H1 (cell line): ENCODE measurements around the gene BNIP5. TPM values are rescaled to one million over a fixed set of nuclear protein-coding genes. Genes with fewer than 3 reads are reported as not detected.

ENCODE experiments used
- CTCF ChIA-PET: fragments of 300-600 bp; sonication (Branson Sonifier 250); formaldehyde crosslinking; loops from one replicate; lab custom pipeline; 2021; ENCODE audit not compliant: partially characterized antibody; lab: Charles Lee
- POLR2A ChIA-PET: fragments of 300-600 bp; sonication (Branson Sonifier 250); formaldehyde crosslinking; loops from one replicate; lab custom pipeline; 2021; ENCODE audit warnings: inconsistent platforms; ENCODE audit not compliant: partially characterized antibody; lab: Charles Lee
- DNase-seq, 2 experiments: peaks; one replicate each; pipeline versions ENCODE4 v3.0.0 to v3.0.0-alpha.2; 2010 to 2022; ENCODE audit warnings: low spot score in 2 of 2, low read depth in 1 of 2, mixed read lengths in 1 of 2
- FAIRE-seq: peaks from 2 replicates; lab custom pipeline; 2011; peaks lifted over from hg19 to GRCh38; lab: Jason Lieb, UNC
- H2AFZ ChIP-seq: 2 replicates; pipeline ENCODE4 v1.8.1; 2012; ENCODE audit warnings: low read length, inconsistent platforms
- H2AK5ac ChIP-seq: 2 replicates; pipeline ENCODE4 v1.6.1; 2013; ENCODE audit warnings: low read depth, low read length
- H2BK120ac ChIP-seq: replicated peaks from 2 replicates; pipeline ENCODE3; 2013; ENCODE audit warnings: low read depth, low read length, inconsistent platforms
- H2BK12ac ChIP-seq: 2 replicates; pipeline ENCODE4 v1.6.1; 2013; ENCODE audit warnings: low read depth, low read length
- H2BK15ac ChIP-seq: 2 replicates; pipeline ENCODE4 v1.6.1; 2013; ENCODE audit warnings: low read length
- H2BK20ac ChIP-seq: 2 replicates; pipeline ENCODE4 v1.6.1; 2013; ENCODE audit warnings: low read length
- H2BK5ac ChIP-seq: 2 replicates; pipeline ENCODE4 v1.6.1; 2013; ENCODE audit warnings: low read depth, low read length
- H3K14ac ChIP-seq: 2 replicates; pipeline ENCODE4 v1.6.1; 2013; ENCODE audit warnings: inconsistent platforms; ENCODE audit not compliant: insufficient read length
- H3K18ac ChIP-seq: 2 replicates; pipeline ENCODE4 v1.6.1; 2013; ENCODE audit warnings: low read length; ENCODE audit errors: extremely low read depth
- H3K23ac ChIP-seq: 2 replicates; pipeline ENCODE4 v1.6.1; 2013; ENCODE audit warnings: inconsistent platforms; ENCODE audit not compliant: insufficient read length
- H3K23me2 ChIP-seq: 2 replicates; pipeline ENCODE4 v1.6.1; 2013; ENCODE audit warnings: low read depth, low read length
- H3K27ac ChIP-seq: 2 replicates; pipeline ENCODE4 v1.6.1; 2011; ENCODE audit warnings: low read depth, low read length, inconsistent platforms
- H3K27me3 ChIP-seq, 4 experiments: replicated peaks in 1 of 4; 1 replicate in 1 of 4; 2 replicates in 3 of 4; pipeline versions ENCODE4 v1.6.1 to v1.8.1; 2011 to 2013; ENCODE audit warnings: low read length in 3 of 4, mild to moderate bottlenecking in 3 of 4, inconsistent platforms in 2 of 4, mixed read lengths in 2 of 4, moderate library complexity in 1 of 4; ENCODE audit not compliant: control insufficient read depth in 3 of 4, insufficient read depth in 3 of 4; ENCODE audit errors: extremely low read depth in 1 of 4
- H3K36me3 ChIP-seq, 4 experiments: 2 replicates each; pipeline versions ENCODE4 v1.6.1 to v1.8.1; 2011 to 2013; ENCODE audit warnings: mild to moderate bottlenecking in 4 of 4, low read length in 3 of 4, moderate library complexity in 2 of 4, control low read depth in 1 of 4, inconsistent platforms in 1 of 4; ENCODE audit not compliant: insufficient read depth in 4 of 4, control insufficient read depth in 2 of 4
- H3K4ac ChIP-seq: replicated peaks from 2 replicates; pipeline ENCODE3; 2013; ENCODE audit warnings: low read length, low read depth, mixed read lengths, inconsistent platforms; ENCODE audit not compliant: insufficient read length
- H3K4me1 ChIP-seq, 4 experiments: replicated peaks in 1 of 4; 1 replicate in 1 of 4; 2 replicates in 3 of 4; pipeline versions ENCODE4 v1.6.1 to v1.8.1; 2011 to 2013; ENCODE audit warnings: low read length in 3 of 4, inconsistent platforms in 2 of 4, mixed read lengths in 1 of 4; ENCODE audit not compliant: insufficient read depth in 4 of 4, control insufficient read depth in 3 of 4
- H3K4me2 ChIP-seq, 2 experiments: 2 replicates each; pipeline versions ENCODE4 v1.6.1 to v1.8.1; 2011 to 2013; ENCODE audit warnings: low read depth in 2 of 2, low read length in 2 of 2, control low read depth in 1 of 2, inconsistent platforms in 1 of 2, mild to moderate bottlenecking in 1 of 2; ENCODE audit not compliant: insufficient read depth in 1 of 2
- H3K4me3 ChIP-seq, 4 experiments: fragments of 200-600, 300-600 bp in 1 of 4; sonication (generic), shearing (Covaris generic), sonication (Bioruptor Twin) in 1 of 4; 2 replicates each; pipeline versions ENCODE4 v1.5.1 to v1.8.1; 2011 to 2016; ENCODE audit warnings: low read length in 4 of 4, low read depth in 3 of 4, control low read depth in 2 of 4, inconsistent platforms in 2 of 4, mild to moderate bottlenecking in 2 of 4, mixed read lengths in 1 of 4, moderate library complexity in 1 of 4; ENCODE audit not compliant: insufficient read depth in 2 of 4; ENCODE audit errors: extremely low read depth in 1 of 4
- H3K56ac ChIP-seq: replicated peaks from 2 replicates; pipeline ENCODE3; 2013; ENCODE audit warnings: low read depth, mild to moderate bottlenecking, mixed read lengths, low read length, inconsistent platforms; ENCODE audit not compliant: insufficient read length
- H3K79me1 ChIP-seq: 2 replicates; pipeline ENCODE4 v1.6.1; 2013; ENCODE audit warnings: low read depth, low read length, control low read depth
- H3K79me2 ChIP-seq, 2 experiments: 2 replicates each; pipeline versions ENCODE4 v1.6.1 to v1.8.1; 2012 to 2013; ENCODE audit warnings: low read length in 2 of 2, mild to moderate bottlenecking in 2 of 2, inconsistent platforms in 1 of 2; ENCODE audit not compliant: insufficient read depth in 2 of 2, control insufficient read depth in 1 of 2
- H3K9ac ChIP-seq, 4 experiments: replicated peaks in 1 of 4; 1 replicate in 1 of 4; 2 replicates in 3 of 4; pipeline versions ENCODE4 v1.6.1 to v1.8.1; 2011 to 2013; ENCODE audit warnings: low read depth in 3 of 4, low read length in 3 of 4, control low read depth in 2 of 4, mild to moderate bottlenecking in 2 of 4, moderate library complexity in 2 of 4, inconsistent platforms in 1 of 4; ENCODE audit errors: extremely low read depth in 1 of 4
- H3K9me3 ChIP-seq, 2 experiments: 2 replicates each; pipeline versions ENCODE4 v1.6.1 to v1.8.1; 2012 to 2013; ENCODE audit warnings: mild to moderate bottlenecking in 2 of 2, moderate library complexity in 2 of 2, control low read depth in 1 of 2, inconsistent platforms in 1 of 2, low read depth in 1 of 2, low read length in 1 of 2, mixed read lengths in 1 of 2; ENCODE audit not compliant: insufficient read depth in 2 of 2
- H4K20me1 ChIP-seq, 2 experiments: replicated peaks in 1 of 2; 2 replicates each; pipeline versions ENCODE3 to v1.8.1; 2011 to 2013; ENCODE audit warnings: inconsistent platforms in 2 of 2, low read length in 2 of 2, mild to moderate bottlenecking in 1 of 2; ENCODE audit not compliant: insufficient read depth in 2 of 2, control insufficient read depth in 1 of 2
- H4K5ac ChIP-seq: 2 replicates; pipeline ENCODE4 v1.6.1; 2013; ENCODE audit warnings: low read length, low read depth, mixed read lengths, inconsistent platforms; ENCODE audit not compliant: insufficient read length
- H4K8ac ChIP-seq: 2 replicates; pipeline ENCODE4 v1.8.0; 2013; ENCODE audit warnings: mild to moderate bottlenecking, moderate library complexity, low read length, inconsistent platforms; ENCODE audit not compliant: insufficient read depth; ENCODE audit errors: extremely low read depth
- H4K91ac ChIP-seq: replicated peaks from 2 replicates; pipeline ENCODE3; 2013; ENCODE audit warnings: low read length, mixed read lengths, inconsistent platforms; ENCODE audit not compliant: insufficient read length
- JUN ChIP-seq: IDR thresholded peaks from 2 replicates; pipeline ENCODE4 v1.6.1; 2011; ENCODE audit warnings: low read depth, mild to moderate bottlenecking, improper control_type of control experiment, low read length
- WGBS, 2 experiments: shearing (Covaris generic) in 1 of 2; methylation state at CpG; one replicate each; pipeline versions ENCODE4 v1.1.6 to v1.1.7; 2013 to 2015; ENCODE audit warnings: low lambda C conversion rate in 2 of 2, mixed read lengths in 2 of 2, inconsistent platforms in 1 of 2, low coverage in 1 of 2, missing lambda C conversion rate in 1 of 2; ENCODE audit not compliant: insufficient replicate concordance in 2 of 2, insufficient coverage in 1 of 2, insufficient read length in 1 of 2; ENCODE audit errors: extremely low coverage in 1 of 2, missing lambda C conversion rate in 1 of 2; 5-methylcytosine and 5-hydroxymethylcytosine counted together
- polyA plus RNA-seq, 7 experiments: library from polyadenylated mRNA; depleted of rRNA in 3 of 7; stranded (reverse) in 5 of 7; unstranded in 2 of 7; fragments of >200 nt in 5 of 7; fragments of 200-250 nt in 2 of 7; gene quantifications; 1 replicate in 5 of 7; 2 replicates in 1 of 7; 4 replicates in 1 of 7; pipeline versions ENCODE4 v1.2.1 to v1.2.3, GENCODE V29; 2011 to 2013; ENCODE audit warnings: missing spikeins in 2 of 7, mixed read lengths in 2 of 7
- total RNA-seq: library from RNA; stranded (reverse); fragmentation: NEBNext Ultra II Directional; extraction: Animal tissue kit (Norgen Biotek cat#: 25700); gene quantifications from 2 replicates; pipeline ENCODE4 v1.2.1, GENCODE V29; 2021
- TF ChIP-seq, protein P1 (sequence below): IDR thresholded peaks from 2 replicates; pipeline ENCODE4 v1.6.1; 2012; ENCODE audit warnings: inconsistent platforms
- TF ChIP-seq, protein P2 (sequence below): IDR thresholded peaks from 2 replicates; pipeline ENCODE4 v1.6.1; 2012; ENCODE audit warnings: inconsistent platforms

BNIP5 gene
- total and polyA plus RNA-seq, 2 of the 8 experiments (the other 6 are each of a cell fraction or from before 2014, with no cell fraction given): not detected

DNA sequence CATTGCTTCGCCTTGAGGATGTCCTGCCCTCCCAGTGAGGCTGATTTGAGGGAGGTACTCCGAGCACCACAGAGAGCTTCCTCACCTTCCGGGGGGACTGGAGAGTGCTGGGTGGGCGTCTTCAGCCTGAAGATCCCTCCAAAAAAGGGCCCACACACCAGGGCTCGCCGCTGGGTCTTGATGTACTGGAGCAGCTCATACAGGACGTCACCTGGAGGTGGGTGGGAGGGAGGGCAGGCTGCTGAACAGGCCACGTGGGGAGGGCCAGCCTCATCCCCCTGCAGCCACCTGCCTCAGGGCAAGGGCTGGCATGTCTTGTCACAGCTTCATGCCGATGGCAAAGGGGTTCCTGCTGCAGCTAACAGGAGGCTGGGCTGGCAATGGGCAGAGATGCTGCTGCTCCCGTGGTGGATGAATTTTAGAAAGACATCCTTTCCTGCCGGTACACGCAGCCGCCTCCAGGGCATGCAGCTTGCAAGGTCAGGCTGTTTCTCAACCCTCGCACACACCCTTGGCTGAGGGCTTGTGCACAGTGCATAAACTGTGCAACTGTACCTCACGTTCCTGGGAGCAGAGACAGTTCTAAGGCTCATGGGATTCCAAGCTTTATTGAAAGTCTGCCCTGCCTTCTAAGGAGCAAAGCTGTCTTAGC is 36.8 kb upstream of the BNIP5 start:
- Histone ChIP-seq H3K79me2 (no peaks in the 10 kb centered on the region), H3K23ac (no peak overlapping the region), H3K23me2 (no peaks in the 10 kb centered on the region; the same call in 1 of the 2 replicates), H3K18ac (peak overlapping the region; percentile 60; the same call in 1 of the 2 replicates), H3K4me3 (no peak overlapping the region), H3K4me2 (no peak overlapping the region), H3K9ac (no peak overlapping the region), H2BK12ac (peak overlapping the region; percentile 85; the same call in 1 of the 2 replicates), H3K14ac (no peak overlapping the region), H3K4me1 (peaks cover 0 to 10% (median 6%) of the 10 kb centered on the region in 4 experiments; a peak in 4 of 7 replicates), H2BK120ac (no peak overlapping the region), H3K9me3 (no peaks in the 10 kb centered on the region), H2BK20ac (0 out of 2 replicates have a peak overlapping the region, but pooled peaks have one; percentile 15), H2AFZ (no peak overlapping the region), H4K5ac (no peak overlapping the region), H3K56ac (no peak overlapping the region), H4K20me1 (no peaks in the 10 kb centered on the region), H3K4ac (no peak overlapping the region), H4K8ac (no peak overlapping the region), H4K91ac (no peak overlapping the region), H2BK15ac (peak overlapping the region; percentile 95; the same call in 1 of the 2 replicates), H3K27me3 (no peaks in the 10 kb centered on the region), H3K79me1 (no peaks in the 10 kb centered on the region), H2AK5ac (no peak overlapping the region), H2BK5ac (0 out of 2 replicates have a peak overlapping the region, but pooled peaks have one; percentile 7), H3K36me3 (no peaks in the 10 kb centered on the region), H3K27ac (no peak overlapping the region)
- FAIRE-seq: no peak
- no peak for TF ChIP-seq JUN
- TF ChIP-seq, protein P1, sequence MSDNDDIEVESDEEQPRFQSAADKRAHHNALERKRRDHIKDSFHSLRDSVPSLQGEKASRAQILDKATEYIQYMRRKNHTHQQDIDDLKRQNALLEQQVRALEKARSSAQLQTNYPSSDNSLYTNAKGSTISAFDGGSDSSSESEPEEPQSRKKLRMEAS: peak; percentile 64
- TF ChIP-seq, protein P2, sequence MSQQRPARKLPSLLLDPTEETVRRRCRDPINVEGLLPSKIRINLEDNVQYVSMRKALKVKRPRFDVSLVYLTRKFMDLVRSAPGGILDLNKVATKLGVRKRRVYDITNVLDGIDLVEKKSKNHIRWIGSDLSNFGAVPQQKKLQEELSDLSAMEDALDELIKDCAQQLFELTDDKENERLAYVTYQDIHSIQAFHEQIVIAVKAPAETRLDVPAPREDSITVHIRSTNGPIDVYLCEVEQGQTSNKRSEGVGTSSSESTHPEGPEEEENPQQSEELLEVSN: 0 out of 2 replicates have a peak, but pooled peaks have one; percentile 22
- WGBS, 2 experiments: 80% methylated on average over 13 of the region's 15 CpGs; no CpG with 5 or more reads in 1 of the 2 experiments
- CTCF ChIA-PET: interaction anchor here (0.9 to 1.8 kb wide), 7 partner anchors 11 to 71 kb away, joined by 3 to 6 read pairs (median 3); no protein-coding TSS in a partner anchor
- POLR2A ChIA-PET: interaction anchor here (0.7 kb wide), 1 partner anchor 227 kb away, joined by 3 read pairs; no protein-coding TSS in a partner anchor
- DNase-seq: no peak
